ENCODE measurements around the gene LKAAEAR1.

DNA sequence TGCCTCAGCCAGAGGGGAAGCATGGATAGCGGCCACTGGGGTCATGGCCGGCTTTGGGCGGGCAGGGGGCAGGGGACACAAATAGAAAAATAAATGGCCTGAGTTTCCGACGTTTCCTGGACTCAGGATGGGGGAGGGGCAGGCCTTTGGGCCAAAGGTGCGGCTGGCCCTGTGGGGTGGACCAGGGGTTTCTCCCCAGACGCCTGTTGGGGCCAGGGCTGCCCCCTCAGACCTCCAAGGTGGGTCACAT, 27.6 kb downstream of the LKAAEAR1 start:
- no peak for TF ChIP-seq EZH2phosphoT487 (IDR thresholded peaks at IDR 0.05; ENCODE audit: low read depth)
- TF ChIP-seq, protein P1, sequence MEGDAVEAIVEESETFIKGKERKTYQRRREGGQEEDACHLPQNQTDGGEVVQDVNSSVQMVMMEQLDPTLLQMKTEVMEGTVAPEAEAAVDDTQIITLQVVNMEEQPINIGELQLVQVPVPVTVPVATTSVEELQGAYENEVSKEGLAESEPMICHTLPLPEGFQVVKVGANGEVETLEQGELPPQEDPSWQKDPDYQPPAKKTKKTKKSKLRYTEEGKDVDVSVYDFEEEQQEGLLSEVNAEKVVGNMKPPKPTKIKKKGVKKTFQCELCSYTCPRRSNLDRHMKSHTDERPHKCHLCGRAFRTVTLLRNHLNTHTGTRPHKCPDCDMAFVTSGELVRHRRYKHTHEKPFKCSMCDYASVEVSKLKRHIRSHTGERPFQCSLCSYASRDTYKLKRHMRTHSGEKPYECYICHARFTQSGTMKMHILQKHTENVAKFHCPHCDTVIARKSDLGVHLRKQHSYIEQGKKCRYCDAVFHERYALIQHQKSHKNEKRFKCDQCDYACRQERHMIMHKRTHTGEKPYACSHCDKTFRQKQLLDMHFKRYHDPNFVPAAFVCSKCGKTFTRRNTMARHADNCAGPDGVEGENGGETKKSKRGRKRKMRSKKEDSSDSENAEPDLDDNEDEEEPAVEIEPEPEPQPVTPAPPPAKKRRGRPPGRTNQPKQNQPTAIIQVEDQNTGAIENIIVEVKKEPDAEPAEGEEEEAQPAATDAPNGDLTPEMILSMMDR (IDR thresholded peaks at IDR 0.05; ENCODE audit: low read depth, low read length) = no peak

All from OCI-LY3 (cell line).